LoVo (cell line): ENCODE results near the gene TIMM17A.
"Not testable (repeated sequence)": the region's sequence is repeated elsewhere in the genome, so short reads cannot be mapped to it uniquely, and the experiment has no call there.

Experiments used
- DNase-seq: peaks from one replicate; pipeline ENCODE4 v3.0.0-alpha.2; 2016; ENCODE audit warnings: low spot score

TIMM17A gene

DNA sequence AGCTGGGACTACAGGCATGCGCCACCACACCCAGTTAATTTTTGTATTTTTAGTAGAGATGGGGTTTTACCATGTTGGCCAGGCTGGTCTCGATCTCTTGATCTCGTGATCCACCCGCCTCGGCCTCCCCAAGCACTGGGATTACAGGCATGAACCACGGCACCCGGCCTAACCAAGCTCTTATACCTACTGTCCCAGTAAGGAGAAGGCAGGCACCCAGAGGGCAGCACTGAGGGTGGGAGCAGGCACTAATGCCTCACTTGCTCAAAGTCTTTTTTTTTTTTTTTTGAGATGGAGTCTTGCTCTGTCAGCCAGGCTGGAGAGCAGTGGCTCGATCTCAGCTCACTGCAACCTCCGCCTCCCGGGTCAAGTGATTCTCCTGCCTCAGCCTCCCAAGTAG, 15.0 kb upstream of the TIMM17A start:
- not testable (repeated sequence) for DNase-seq

DNA sequence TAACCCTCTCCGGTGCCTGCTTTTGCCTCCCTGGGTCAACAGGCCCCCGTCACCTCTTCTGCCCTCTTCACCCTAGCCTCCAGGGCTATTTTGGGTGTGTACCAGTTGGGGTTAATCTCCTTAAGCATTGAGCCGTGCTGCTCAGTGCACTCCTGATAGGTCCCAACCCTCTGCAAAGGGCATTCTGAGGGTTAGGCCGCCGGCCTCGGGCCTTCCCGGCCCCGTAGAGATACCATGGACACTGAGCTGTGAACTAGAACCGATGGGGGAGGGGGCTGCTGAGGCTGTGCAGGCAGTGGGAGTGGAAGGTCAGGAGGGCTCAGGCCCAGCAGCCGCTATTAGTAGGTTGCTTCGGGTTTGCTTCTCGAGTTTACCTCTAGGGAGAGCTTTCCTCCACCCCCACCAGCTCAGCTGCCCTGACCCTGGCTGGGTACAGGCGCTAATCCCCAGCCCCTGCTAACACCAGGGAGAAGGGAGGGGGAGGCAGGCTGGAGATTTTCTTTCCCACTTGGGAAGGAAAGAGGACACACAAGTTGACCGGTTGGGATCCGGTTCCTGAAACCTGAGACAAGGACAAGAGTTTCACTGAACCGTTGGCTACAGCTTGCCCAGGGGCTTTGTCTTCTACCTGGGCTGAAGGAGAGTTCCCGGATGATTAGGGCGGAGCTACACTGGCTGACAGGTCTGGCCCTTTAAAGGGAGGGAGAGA, 13.7 kb upstream of the TIMM17A start:
- no peak for DNase-seq

DNA sequence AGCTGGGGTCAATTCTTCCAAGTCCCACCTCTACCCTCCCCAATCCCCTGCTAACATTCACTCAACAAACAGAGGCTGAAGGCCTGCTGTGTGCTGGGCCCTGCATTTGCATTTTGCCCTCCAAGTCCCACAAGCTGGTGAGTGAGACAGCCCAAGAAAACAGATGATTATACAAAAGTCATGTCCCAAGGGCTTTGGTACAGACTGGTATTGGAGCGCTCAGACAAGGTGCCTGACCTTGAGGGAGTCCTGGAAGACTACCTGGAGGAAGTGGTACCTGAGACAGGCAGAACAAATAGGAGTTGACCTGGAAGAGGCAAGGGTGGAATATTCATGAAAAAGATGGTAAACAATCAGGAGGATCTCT, 13.2 kb upstream of the TIMM17A start:
- DNase-seq, result no peak

DNA sequence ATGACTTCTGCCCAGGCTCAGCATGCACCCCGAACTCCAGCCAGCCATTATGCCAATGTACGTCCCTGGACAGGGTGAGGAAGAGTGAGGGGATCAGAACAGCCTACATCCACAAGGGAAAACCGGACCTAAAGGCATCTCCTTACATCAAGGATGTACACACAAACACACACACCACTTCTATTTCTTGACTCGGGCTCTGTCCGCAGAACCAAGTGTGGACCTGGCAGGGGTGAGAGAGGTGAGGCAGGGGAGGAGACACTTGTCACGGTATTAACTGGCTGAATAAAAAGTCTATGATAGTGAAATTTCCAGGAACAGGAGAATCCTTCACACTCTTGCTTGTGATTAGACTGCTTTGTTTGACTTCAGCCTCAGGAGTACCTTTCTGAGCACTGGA, 11.3 kb upstream of the TIMM17A start:
- no peak for DNase-seq

DNA sequence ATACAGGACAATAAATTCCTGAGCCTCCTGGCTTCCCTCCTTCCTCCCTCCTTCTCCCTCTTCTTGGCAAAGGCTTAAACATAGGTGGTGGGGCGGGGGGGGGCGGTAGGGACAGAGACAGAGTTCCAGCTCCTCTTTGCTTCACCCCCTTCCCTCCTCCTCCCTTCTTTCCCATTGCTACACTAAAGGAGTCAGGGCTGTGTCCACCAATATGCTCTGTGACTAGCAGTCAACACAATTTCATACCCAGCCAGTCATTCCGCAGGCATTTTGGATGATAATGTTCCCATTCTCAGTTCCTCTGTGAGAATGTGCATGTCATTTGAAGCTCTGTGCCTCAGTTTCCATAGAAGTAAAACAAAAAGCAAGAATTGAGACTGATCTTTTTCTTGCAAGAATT, 10.7 kb upstream of the TIMM17A start:
- no peak for DNase-seq

DNA sequence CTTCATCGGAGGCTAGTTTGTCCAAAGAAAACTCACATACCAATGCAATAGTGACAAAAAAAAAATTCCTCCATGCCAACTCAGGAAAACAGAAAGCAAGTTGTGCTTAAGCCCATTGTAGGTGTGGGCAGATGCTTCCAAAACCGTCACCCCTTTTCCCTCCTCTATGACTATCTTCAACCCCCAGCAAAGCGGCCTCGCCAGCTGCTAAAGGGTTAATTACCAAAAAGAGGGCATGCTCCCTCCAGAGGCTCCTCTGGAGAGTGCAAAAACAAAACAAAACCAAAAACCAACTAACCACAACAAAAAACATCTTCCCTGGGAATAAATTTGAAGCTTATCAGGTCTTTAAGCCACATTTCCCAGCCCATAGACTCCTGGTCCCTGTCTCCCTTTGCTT, 10.1 kb upstream of the TIMM17A start:
- DNase-seq, result no peak

DNA sequence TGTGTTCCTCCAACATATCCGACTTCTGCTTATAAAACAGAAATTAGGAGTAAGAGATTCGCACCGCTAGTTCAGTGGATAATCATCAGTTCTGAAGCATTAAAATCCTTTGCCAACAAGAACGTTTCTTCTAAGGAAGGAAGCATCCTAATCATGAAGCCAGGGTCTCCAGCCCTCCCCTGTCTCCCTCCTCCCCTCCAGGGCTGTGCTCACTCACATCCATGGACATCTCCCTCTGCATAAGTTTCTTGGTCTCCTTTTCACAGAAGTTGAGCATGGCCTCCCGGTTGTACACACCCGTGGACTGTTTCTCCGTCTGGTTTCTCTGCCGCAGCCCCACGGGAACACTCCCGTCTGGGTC, 9.5 kb upstream of the TIMM17A start:
- no peak for DNase-seq

DNA sequence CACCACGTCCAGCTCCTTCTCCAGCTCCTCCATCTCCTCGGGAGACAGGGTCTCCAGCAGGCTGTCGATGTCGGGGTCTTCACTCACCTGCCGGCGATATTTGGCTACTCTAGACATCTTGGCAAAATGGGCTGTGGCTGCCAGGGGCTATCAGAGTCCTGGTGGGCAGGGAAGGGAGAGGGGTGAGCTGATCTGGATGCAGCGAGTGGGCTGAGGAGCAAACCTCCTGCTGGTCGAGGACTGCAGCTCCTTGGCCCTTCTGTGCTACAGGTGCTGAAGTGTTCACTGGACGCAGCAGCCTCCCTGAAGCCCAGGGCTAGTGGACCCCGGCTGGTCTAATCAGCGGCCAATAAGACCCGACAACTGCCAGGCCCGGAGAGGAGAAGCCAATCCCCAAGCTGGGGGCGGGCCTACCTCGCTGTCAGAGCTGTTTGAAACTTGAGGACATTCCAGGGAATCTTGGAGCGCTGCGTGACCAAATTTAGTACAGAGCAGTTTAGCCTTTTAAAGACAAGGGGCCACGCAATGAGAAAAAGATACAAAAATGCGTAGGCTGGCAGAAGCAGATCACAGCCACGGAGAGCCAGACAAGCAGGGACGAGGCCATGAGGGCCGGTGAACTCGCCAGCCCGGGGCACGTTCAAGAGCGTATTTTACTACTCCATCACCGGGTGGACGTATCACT, 8.9 kb upstream of the TIMM17A start, which contains the start of gene LMOD1:
LMOD1 (minus strand) TSS at position 325 of the 685 bp plus-strand sequence; CDS start at position 117, 208 bp downstream.
- DNase-seq, result no peak

DNA sequence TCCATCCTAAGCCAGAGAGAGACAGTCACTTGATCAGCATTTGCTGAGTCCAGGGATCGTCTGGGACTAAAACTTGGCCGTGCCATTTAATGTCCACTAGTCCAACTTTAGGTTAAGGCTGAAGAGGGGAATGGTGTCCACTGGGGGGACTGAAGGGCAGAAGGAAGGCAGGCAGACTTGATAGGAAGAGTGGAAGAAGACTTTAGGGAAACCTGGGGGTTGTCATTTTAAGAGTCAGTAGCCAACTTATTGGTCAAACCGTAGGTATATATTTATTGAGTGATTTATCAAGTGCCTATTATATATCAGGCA, 7.7 kb upstream of the TIMM17A start:
- DNase-seq, result no peak

DNA sequence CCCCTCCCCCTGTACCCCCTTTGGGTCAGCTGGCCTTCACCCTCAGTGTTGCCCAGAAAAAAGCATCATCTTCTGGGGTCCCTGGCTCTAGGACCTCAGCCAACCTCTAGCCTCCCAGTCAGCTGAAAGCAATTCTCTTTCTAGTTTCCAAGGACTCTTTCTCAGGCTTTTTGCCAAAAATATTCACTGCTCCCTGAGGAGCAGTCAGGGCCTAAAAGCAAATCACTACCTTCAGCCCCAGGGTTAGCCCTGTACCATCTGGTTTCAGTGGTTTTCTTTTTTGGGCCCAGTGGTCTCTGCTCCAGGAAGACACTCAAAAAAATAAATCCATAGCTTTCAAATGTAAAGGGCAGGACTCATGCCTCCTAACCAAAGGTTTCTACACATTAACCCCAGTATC, 5.8 kb upstream of the TIMM17A start:
- DNase-seq, result no peak

DNA sequence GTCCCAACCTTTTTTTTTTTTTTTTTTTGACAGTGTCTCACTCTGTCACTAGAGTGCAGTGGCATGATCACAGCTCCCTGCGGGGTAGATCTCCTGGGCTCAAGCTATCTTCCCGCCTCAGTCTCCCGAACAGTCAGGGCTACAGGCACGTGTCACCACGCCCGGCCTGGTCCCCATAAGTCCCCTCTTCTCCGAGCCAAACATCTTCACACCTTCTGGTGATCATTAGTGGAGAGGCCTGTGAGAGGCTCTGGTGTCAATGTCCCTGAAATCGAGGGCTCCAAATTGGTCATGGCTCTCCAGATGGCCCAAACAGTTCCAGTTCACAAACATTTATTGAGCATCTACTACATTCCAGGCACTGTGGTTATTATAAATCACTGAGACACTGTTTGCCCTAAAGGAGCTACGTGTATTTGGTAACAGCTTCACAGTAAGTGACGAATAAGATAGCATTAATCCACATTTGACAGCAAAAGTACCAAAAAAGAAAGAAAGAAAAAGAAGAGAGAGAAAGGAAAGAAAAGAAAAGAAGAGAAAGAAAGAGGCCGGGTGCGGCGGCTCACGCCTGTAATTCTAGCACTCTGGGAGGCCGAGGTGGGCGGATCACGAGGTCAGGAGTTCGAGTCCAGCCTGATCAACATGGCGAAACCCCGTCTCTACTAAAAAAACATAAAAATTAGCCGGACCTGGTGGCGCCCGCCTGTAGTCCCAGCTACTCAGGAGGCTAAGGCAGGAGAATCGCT, 867 bp upstream of the TIMM17A start:
- no peak for DNase-seq

DNA sequence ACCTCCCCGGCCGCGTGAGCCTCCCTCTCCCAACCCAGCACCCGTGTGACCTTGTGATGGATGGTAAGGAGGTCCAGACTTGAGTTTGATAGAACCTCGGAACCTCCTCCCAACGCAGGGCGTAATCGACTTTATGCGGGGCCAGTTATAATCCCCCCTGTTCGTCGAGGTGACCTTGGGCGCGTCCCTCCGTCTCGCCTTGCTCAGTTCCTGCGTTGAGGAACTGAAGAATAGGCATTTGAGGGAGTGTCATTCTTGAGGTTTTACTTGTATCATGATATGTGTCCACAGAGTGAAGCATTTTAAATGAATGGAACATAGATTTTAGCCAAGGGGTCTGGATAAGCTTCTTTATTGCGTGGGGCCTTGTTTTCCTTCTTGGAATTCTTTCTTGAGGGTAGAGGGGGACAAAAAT, 433 bp downstream of the TIMM17A start:
- no peak for DNase-seq

DNA sequence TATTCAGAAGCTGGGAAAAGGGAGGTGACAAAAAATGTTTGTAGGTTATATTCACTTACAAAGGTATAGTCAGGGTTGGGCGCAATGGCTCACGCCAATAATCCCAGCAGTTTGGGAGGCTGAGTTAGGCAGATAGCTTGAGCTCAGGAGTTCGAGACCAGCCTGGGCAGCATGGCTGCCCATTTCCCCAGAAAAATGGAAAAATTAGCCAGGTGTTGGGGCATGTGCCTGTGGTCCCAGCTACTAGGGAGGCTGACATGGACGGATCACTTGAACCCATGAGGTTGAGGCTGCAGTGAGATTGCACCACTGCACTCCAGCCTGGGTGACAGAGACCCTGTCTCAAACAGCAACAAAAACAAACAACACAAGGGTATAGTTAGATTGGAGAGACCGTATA, 3.0 kb downstream of the TIMM17A start:
- no peak for DNase-seq

DNA sequence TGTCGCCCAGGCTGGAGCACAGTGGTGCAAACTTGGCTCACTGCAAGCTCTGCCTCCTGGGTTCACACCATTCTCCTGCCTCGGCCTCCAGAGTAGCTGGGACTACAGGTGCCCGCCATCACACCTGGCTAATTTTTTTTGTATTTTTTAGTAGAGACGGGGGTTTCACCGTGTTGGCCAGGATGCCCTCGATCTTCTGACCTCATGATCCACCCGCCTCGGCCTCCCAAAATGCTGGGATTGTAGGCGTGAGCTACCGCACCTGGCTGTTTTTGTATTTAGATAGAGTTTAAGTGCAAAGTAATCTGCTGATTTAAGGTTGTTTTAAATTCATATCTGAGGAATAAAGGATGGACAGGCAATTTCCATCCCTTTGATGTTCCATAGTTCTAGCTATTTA, 7.1 kb downstream of the TIMM17A start:
- DNase-seq, result not testable (repeated sequence)

DNA sequence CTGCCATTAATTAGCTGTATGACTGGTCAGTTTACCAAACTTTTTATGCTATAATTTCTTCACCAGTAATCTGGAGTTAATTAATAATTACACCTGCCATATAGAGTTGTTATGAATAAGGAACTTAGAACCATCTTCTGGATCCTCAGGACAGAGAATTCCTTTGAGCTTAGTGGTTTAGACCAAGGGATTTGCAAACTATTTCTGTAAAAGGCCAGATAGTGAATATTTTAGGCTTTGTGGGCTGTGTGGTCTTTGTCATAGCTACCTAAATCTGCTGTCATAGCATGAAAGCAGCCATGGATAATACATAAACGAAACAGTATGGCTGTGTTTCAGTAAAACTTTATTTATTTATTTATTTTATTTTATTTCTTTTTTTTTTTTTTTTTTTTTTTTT, 9.0 kb downstream of the TIMM17A start:
- no peak for DNase-seq

DNA sequence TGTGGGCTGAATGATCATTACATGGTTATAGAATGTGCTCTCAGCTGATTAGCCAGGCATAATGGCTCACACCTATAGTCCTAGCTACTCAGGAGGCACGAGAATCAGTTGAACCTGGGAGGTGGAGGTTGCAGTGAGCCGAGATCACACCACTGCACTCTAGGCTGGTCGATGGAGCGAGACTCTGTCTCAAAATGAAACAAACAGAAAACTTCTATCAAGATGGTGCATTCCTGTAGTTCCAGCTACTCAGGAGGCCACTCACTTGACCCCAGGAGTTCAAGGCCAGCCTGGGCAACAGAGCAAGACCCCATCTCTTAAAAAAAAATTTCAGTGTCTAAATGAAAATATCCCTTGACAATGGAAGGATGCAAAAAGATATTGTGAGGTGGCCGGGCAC, 10.9 kb downstream of the TIMM17A start:
- DNase-seq, result no peak

DNA sequence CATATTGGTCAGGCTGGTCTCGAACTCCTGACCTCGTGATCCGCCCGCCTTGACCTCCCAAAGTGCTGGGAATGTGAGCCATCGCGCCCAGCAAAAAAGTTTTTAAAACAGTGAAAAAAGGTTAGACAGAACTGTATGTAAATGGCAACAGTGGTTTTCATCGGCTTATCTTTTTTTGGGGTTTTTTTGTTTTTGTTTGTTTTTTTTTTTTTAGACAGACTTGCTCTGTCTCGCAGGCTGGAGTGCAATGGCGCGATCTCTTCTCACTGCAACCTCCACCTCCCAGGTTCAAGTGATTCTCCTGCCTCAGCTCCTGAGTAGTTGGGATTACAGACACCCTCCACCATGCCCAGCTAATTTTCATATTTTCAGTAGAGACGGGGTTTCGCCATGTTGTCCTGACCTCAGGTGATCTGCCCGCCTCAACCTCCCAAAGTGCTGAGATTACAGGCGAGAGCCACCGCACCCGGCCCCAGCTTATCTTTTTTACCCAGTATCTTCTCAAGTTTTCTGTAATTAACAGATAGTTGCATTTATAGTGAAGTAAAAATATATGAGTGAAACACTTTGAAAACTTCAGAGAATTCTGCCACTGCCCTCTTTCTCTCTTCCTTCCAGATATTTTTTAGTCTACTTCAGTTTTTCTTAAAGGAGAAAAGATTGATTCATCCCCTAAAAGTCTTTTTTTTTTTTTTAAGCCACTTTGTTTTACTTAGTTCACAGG, 13.1 kb downstream of the TIMM17A start:
- no peak for DNase-seq

DNA sequence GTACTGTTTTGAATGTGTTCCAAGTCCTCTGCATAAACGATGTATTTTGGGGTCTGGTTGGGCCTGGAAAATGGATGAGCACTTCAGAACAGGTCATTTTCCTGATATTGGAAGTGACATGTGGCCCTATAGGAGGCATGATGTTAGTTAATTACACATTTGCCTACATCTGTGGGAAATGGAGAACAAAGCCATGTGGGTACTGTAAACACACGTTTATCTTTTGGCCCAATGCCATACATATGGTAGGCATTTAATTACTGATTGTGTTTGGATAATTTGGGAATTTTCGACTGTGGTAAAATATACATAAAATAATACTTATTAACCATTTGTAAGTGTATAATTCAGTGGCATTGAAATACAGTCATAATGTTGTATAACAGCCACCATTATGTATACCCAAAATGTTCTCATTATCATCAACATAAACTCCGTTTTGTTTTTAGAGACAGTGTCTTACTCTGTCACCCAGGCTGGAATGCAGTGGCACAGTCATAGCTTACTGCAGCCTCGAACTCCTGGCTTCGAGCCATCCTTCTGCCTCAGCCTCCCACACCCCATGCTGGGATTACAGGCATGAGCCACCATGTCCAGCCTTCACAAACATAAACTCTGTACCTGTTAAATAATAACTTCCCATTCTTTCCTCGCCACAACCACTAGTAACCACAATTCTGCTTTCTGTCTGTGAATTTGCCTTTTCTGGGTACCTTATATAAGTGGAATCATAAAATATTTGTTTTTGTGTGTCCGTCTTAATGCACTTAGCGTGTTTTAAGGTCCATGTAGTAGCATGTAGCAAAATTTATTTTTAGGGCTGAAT, 15.2 kb downstream of the TIMM17A start:
- peak; percentile 26 for DNase-seq

DNA sequence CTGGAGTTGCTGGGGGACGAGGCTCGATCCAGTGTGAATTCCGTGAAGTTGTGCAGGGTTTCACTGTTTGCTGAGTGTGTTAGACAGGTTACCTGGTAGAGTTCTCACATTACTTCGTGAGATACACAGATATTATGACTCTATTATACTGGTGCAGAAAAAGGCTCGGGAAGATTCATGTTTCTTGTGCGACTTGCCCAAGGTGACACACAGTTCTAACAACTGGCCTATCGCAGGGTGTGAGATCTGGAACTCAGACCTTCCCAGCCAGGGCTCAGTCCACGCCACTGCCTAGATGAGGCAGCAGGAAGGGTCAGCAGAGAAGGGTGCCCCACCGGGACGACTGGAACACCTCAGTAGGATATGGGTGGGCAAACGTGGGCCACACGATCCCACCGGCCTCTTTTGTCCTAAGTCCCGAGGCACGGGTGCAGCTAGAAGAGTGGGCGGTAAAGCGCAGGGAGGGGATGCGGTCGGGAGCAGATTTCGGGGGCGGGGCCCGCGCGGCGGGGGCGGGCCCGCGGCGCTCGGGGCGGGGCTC, 26.8 kb downstream of the TIMM17A start:
- peak; percentile 81 for DNase-seq

DNA sequence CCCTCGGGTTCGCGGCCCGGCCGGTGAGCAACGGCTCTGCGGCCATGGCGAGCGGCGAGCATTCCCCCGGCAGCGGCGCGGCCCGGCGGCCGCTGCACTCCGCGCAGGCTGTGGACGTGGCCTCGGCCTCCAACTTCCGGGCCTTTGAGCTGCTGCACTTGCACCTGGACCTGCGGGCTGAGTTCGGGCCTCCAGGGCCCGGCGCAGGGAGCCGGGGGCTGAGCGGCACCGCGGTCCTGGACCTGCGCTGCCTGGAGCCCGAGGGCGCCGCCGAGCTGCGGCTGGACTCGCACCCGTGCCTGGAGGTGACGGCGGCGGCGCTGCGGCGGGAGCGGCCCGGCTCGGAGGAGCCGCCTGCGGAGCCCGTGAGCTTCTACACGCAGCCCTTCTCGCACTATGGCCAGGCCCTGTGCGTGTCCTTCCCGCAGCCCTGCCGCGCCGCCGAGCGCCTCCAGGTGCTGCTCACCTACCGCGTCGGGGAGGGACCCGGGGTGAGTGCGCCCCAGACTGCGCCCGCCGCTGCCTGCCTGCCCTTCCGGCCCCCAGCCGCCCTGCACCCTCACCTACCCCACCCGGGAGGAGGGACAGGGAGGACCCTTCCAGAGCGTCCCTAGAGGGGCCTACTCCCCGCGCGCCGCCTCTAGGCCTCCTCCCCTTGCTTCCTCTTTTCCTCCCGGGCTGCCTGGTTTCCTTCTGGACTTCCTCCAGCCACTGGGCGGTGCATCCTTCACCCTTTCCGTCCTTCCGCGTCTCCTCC, 27.5 kb downstream of the TIMM17A start, which contains the start of gene RNPEP:
RNPEP (plus strand) TSS at position 26 of the 757 bp plus-strand sequence; CDS start at position 45, 19 bp downstream.
- peak; percentile 78 for DNase-seq

DNA sequence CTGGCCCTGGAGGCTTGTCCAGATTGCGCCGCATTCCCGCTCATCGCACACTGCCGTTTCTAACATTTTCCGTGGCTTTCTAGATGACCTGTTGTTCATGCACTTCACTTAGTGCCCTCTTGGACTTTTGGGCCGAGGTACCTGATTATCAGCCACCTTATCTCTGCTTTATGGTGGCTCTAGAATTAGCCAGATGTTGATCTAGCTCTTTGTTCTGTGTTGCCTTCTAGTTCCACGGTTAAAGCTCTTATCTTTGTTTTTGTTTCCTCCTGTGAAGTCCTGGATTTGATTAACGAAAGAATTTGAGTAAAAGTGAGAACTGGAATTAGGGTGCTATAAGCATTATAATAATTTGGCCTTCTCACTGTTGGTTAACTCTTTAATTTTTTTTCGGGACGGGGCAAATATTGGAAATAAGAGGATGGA, 28.1 kb downstream of the TIMM17A start:
- DNase-seq, result no peak
